Inflammatory macrophage treated with lipopolysaccharide for 4 hours (primary cell): Measurements from ENCODE around the gene LAG3.

Source experiments
- DNase-seq: peaks from one replicate; pipeline ENCODE4 v3.0.0-alpha.2; 2020

Gene LAG3

DNA sequence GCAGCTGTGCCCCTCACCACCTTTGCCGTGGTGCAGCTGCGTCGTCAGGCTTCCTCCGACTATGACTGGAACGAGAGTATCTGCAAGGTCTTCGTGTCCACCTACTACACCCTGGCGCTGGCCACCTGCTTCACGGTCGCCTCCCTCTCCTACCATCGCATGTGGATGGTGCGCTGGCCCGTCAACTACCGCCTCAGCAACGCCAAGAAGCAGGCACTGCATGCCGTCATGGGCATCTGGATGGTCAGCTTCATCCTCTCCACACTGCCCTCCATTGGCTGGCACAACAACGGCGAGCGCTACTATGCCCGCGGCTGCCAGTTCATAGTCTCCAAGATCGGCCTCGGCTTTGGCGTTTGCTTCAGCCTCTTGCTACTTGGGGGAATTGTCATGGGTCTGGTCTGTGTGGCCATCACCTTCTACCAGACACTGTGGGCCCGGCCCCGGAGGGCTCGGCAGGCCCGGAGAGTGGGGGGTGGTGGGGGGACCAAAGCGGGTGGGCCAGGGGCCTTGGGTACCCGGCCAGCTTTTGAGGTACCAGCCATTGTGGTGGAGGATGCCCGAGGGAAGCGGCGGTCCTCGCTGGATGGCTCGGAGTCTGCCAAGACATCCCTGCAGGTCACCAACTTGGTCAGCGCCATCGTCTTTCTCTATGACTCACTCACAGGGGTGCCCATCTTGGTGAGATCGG lies 51.9 kb downstream of the LAG3 start:
- DNase-seq = no peak

DNA sequence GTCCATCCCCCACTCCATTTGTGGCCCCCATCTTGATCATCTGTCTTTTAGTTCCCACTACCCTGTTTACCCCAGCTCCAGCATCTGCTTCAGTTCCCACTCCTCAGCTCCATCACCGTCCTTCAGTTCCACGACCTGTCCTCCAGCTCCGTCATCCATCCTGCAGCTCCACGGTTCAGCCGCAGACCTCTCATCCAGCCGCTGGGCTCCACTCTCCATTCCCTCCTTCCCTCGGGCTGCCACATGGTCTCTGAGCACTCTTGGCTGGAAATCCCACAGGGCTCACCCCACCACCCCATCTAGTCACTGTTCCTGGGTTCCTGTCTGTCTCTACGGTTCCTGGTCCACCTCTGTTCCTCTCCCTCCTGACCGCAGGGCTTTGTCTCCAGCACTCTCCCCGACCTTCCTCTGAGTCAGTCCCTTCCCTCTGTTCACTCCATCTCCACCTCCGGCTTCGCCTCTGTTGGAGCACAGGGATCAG lies 52.6 kb downstream of the LAG3 start:
- DNase-seq = no peak

DNA sequence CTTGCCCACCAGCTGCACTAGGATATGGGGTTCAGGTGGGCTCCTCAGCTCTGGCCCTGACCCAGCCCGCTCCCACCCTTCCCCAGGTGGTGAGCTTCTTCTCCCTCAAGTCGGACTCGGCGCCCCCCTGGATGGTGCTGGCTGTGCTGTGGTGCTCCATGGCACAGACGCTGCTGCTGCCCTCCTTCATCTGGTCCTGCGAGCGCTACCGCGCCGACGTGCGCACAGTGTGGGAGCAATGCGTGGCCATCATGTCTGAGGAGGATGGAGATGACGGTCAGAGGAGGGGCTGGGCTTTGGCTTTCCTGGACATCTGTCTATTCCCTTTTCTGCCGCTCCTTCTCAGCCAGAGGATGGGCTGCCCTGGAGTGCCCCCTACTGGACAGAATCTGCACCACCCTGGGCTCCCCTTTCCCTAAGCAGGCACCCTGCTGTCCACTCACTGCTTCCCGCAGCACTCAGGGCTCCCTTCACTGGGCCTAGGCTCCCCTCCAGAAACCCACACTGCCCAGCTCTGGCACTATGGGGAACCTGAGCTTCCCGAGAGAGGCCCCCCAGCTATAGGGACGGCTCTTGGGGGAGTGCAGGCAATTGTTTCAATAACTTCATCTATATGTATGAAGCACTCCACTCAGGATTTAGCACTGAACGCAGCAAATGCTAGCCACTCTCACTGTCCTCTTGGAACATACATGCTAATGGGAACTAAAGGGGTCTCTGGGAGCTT lies 53.2 kb downstream of the LAG3 start:
- DNase-seq = peak; percentile 76

DNA sequence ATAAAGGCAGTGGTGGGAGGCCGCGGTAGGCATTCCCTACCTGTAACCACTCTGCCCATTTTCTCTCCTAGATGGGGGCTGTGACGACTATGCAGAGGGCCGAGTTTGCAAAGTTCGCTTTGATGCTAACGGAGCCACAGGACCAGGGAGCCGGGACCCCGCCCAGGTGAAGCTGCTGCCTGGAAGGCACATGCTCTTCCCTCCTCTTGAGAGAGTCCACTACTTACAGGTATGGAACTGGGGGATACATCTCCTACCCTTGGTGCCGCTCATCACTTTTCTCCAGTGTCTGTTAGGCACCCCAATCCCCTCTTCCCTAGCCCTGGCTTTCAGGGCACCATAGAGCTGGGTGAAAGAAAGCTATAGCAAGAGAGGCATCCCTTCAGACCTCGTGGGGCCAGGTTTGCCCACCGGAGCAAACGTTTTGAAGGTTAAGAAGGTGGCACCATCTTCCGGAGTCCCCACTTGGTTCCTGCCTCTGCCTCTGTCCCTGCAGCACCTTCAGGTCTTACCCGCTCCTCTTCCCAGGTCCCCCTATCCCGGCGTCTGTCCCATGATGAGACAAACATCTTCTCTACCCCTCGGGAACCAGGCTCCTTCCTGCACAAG lies 53.9 kb downstream of the LAG3 start:
- no peak for DNase-seq

DNA sequence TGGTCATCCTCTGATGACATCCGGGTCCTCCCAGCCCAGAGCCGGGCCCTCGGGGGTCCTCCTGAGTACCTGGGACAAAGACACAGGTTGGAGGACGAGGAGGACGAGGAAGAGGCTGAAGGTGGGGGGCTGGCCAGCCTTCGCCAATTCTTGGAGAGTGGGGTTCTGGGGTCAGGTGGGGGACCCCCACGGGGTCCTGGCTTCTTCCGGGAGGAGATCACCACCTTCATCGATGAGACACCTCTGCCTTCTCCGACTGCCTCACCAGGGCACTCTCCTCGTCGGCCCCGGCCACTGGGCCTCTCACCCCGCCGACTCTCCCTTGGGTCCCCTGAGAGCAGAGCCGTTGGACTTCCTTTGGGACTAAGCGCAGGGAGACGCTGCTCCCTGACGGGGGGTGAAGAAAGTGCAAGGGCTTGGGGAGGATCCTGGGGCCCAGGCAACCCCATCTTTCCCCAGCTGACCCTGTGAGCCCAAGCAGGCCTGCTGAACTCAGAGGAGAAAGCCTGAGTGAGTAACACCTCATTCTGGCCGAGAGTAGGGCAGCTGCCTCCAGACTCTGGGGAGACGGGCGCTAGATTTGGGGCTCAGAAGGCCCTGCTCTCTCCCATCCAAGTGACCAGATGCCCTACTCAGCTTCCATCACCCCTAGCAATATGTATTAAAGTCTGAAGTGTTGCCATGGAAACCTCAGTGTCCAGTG lies 54.6 kb downstream of the LAG3 start:
- DNase-seq = no peak

DNA sequence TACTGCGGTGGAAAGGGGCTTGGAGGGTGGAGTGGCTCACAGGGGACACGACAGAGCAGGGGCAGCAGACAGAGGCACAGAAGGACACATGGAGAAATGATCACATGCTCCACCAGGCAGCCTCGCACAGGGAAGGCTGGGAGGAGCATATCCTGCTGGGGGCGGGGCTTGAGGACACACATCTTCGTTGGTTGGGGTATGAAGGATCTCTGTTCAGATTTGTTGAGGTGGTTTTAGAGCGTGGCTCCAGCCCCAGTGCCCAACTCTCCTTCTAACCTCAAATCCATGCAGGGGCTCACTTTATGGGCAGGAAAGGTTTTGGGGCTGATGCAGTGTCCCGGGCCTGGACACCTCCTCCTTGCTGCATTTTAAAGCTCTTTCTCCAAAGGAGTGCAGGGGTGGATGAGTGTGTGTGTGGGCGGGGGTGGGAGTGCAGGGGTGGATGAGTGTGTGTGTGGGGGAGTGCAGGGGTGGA lies 55.2 kb downstream of the LAG3 start:
- DNase-seq = peak; percentile 58
